Left hindlimb (tissue), 1 donor: Measurements from ENCODE around the gene IFT20.
"Not testable (repeated sequence)": the region's sequence is repeated elsewhere in the genome, so short reads cannot be mapped to it uniquely, and the experiment has no call there.

Experiments
- DNase-seq: peaks from one replicate; pipeline ENCODE4 v3.0.0-alpha.2; 2018

Gene IFT20

GRCh38 chr17:28306954-28307401, 28.3 kb downstream of the IFT20 start:
- DNase-seq: no peak

- no peak for DNase-seq
Measured at GRCh38 chr17:28298449-28298848, 36.8 kb downstream of the IFT20 start.

- no peak for DNase-seq
Measured at GRCh38 chr17:28295677-28296578, 39.3 kb downstream of the IFT20 start.

- no peak for DNase-seq
Measured at GRCh38 chr17:28293994-28294393, 41.3 kb downstream of the IFT20 start.

GRCh38 chr17:28292878-28293277, 42.4 kb downstream of the IFT20 start:
- DNase-seq: not testable (repeated sequence)

- no peak for DNase-seq
Measured at GRCh38 chr17:28291780-28292330, 43.4 kb downstream of the IFT20 start.

- no peak for DNase-seq
Measured at GRCh38 chr17:28290703-28291102, 44.6 kb downstream of the IFT20 start.

GRCh38 chr17:28285965-28286364, 49.3 kb downstream of the IFT20 start:
- DNase-seq: no peak

- DNase-seq: no peak
Measured at GRCh38 chr17:28282596-28282995, 52.7 kb downstream of the IFT20 start.

GRCh38 chr17:28280826-28281225, 54.4 kb downstream of the IFT20 start:
- DNase-seq: no peak

- no peak for DNase-seq
Measured at GRCh38 chr17:28279411-28279810, 55.9 kb downstream of the IFT20 start.
